HG03135 (cell line): ENCODE data around the gene GLUD2.
"Not testable (repeated sequence)": the region's sequence is repeated elsewhere in the genome, so short reads cannot be mapped to it uniquely, and the experiment has no call there.

ENCODE experiments used
- ATAC-seq: cut with Tn5 transposase; IDR thresholded peaks from one replicate; pipeline ENCODE4 v1.9.1; 2021; ENCODE audit warnings: mild to moderate bottlenecking, moderate library complexity; ENCODE audit not compliant: unreplicated experiment

Gene GLUD2

DNA sequence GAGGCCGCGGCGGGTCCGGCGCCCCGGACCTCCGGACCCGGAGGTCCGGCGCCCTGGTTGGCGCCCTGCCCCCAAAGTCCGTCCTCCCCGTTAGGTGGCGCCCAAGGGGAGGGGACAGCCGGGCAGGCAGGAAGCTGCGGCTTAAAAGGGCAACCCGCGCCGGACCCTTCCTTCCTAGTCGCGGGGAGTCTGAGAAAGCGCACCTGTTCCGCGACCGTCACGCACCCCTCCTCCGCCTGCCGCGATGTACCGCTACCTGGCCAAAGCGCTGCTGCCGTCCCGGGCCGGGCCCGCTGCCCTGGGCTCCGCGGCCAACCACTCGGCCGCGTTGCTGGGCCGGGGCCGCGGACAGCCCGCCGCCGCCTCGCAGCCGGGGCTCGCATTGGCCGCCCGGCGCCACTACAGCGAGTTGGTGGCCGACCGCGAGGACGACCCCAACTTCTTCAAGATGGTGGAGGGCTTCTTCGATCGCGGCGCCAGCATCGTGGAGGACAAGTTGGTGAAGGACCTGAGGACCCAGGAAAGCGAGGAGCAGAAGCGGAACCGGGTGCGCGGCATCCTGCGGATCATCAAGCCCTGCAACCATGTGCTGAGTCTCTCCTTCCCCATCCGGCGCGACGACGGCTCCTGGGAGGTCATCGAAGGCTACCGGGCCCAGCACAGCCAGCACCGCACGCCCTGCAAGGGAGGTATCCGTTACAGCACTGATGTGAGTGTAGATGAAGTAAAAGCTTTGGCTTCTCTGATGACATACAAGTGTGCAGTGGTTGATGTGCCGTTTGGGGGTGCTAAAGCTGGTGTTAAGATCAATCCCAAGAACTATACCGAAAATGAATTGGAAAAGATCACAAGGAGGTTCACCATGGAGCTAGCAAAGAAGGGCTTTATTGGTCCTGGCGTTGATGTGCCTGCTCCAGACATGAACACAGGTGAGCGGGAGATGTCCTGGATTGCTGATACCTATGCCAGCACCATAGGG is at the start of gene GLUD2:
Gene GLUD2 (plus strand): TSS at position 170 of the 979 bp plus-strand sequence. CDS start 75 bp downstream, at position 245.
- ATAC-seq: not testable (repeated sequence)

GRCh38 chrX:120999413-120999812 is 48.0 kb upstream of the GLUD2 start:
- no peak for ATAC-seq

DNA sequence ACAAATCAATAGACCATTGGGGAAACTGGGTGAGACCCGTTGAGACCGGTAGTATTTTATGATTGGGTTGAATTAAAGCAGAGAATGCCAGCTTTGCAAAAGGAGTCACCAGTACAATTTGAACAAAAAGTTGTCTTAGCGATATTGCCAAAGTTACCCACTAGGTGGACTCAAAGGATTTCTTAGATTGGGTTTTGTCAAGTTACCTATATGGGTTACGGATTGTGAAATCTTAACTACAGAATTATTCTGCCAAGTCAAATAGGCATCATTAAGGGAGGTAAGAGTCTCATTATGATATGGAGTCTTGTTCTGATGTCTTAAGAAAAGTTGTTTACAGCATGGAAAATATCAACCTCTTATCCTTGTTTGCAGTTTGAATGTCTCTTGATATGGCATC is 46.8 kb upstream of the GLUD2 start:
- no peak for ATAC-seq

GRCh38 chrX:121008920-121009319 is 38.5 kb upstream of the GLUD2 start:
- ATAC-seq: no peak

DNA sequence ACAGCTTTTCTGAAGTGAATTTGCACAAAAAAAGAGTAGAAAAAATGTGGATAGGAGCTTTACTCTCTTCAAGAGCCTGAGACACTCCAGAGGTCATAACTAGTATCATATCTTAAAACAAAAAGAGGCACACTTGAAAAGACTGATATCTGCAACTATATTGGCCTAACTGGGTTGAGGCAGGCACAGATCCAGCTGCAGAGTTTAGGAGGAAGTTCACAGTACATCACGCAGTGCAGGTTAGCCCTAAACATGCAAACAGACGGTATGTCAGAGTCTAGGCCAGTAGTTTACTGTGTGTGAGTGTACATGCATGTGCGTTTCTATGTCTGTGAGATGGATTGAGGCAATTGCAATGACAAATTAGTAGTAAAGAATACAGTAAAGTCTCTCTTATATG is 37.6 kb upstream of the GLUD2 start:
- ATAC-seq: no peak

GRCh38 chrX:121010218-121010617 is 37.2 kb upstream of the GLUD2 start:
- no peak for ATAC-seq

DNA sequence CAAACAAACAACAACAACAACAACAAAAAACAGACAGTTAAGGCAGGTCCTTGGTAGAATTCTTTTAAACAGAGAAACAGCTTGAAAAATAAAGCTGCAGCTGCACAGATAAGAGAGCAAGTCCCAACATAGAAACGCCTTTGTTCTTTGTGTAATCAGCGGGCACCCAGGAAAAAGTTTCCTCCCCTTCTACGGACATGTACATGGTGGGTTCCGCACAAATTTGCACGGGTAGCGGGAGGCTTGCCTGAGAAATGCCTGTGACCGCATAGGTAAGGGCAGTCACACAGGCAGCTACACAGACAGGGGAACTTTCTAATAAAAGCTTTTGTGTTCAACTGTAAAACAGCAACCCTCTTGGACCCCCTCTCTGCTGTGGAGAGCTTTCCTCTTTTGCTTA is 36.2 kb upstream of the GLUD2 start:
- no peak for ATAC-seq

DNA sequence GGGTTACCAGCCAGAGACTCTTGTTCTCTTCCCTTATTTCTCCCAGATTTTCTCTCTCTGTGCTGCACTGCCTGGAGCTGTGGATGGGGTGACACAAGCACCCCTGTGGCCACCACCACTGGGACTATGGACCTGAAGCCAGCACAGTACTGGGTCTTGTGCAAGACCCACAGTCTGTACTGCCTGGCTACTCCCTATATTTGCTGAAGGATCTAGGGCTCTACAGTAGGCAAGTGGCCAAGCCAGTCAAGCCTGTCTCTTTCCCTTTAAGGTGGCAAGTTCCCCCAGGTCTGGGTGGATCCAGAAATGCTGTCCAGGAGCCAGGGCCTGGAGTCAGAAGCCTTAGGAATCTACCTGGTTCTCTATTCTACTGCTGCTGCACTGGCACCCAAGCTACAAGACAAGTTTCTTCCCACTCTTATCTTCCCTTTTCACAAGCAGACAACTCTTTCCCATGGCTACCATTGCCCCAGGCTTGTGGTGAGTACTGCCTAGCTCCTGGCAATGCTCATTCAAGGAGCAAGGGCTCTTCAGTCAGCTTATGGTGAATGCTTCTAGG is 33.4 kb upstream of the GLUD2 start:
- no peak for ATAC-seq

- ATAC-seq: no peak
Observed at GRCh38 chrX:121014826-121015225, 32.6 kb upstream of the GLUD2 start.

GRCh38 chrX:121028419-121028818 is 19.0 kb upstream of the GLUD2 start:
- no peak for ATAC-seq

DNA sequence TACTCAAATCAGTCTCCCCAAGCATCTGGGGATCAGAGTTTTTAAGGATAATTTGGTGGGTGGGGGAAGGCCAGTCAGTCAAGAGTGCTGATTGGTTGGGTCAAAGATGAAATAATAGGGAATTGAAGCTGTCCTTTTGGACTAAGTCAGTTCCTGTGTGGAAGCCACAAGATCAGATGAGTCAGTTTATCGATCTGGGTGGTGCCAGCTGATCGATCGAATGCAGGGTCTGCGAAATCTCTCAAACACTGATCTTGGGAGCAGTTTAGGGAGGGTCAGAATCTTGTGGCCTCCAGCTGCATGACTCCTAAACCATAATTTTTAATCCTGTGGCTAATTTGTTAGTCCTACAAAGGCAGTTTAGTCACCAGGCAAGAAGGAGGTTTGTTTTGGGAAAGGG is 17.3 kb upstream of the GLUD2 start:
- ATAC-seq: no peak

DNA sequence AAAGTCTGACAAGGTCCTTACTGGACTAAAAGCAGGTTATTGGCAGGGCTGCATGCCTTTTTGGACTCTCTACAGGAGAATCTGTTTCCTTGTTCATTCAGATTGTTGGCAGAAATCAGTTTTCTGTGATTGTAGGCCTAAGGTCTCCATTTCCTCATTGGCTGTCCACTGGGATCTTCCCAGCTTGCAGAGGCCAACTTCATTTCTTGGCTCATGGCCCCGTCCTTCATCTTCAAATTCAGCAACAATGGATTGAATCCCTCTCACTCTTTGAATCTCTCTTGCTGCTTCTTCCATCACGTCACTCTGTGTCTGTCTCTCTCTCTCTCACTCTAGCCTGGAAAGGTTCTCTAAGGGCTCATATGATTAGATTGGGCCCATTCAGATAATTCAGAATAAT is 14.9 kb upstream of the GLUD2 start:
- no peak for ATAC-seq

- no peak for ATAC-seq
Observed at GRCh38 chrX:121036137-121036536, 11.3 kb upstream of the GLUD2 start.

DNA sequence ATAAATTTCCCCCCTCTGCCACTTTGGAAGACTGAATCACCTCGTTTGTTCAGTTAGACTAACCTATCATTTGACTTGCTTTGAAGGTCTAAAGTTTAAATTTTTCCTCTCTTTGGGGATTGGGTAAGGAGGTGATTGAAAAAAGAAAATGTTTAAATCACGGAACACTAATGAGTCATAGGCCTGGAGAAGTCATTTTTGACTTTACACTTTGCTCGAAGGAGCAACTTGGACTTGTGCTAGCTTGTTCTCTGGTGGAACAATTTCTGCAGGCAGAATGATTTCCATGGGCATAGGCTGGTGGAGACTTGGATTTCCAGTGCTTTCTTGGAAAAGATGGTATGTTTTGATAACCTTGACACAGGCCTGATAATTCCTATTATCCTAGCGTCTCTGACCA is 10.5 kb upstream of the GLUD2 start:
- ATAC-seq: no peak

GRCh38 chrX:121050781-121051180 is 3.4 kb downstream of the GLUD2 start:
- ATAC-seq: no peak

- ATAC-seq: no peak
Observed at GRCh38 chrX:121052122-121052521, 4.7 kb downstream of the GLUD2 start.

DNA sequence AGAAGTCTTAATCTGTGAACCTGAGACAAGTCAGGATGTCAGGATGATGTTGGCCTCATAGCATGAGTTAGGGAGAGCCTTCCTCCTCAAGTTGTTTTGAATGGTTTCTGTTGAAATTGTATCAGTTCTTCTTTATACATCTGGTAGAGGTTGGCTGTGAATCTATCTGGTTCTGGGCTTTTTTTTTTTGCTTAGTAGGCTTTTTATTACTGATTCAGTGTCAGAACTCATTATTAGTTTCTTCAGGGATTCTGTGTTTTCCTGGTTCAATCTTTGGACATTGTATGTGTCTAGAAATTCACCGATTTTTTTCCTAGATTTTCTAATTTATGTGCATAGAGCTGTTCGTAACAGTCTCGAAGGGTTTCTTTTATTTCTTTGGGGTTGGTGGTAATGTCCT is 14.9 kb downstream of the GLUD2 start:
- ATAC-seq: no peak

GRCh38 chrX:121064579-121064978 is 17.2 kb downstream of the GLUD2 start:
- ATAC-seq: no peak

DNA sequence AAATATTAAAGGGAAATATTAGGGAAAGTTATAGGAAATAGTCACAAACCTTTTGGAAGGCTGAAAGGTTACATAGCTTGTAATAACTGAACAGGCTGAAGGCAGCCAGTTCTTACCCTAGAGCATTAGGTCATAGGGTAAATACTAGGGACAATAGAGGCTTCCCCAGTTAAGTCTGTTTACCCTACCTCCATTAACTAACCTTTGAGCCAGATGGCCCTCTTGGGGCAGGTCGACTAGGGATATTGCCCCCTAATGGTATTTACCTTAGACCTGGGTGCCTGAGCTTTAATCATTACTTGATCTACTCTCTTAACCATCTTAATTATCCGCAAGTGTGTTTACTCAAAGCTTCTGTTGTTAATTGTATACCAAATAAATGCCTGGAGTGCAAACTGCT is 36.8 kb downstream of the GLUD2 start:
- ATAC-seq: not testable (repeated sequence)

DNA sequence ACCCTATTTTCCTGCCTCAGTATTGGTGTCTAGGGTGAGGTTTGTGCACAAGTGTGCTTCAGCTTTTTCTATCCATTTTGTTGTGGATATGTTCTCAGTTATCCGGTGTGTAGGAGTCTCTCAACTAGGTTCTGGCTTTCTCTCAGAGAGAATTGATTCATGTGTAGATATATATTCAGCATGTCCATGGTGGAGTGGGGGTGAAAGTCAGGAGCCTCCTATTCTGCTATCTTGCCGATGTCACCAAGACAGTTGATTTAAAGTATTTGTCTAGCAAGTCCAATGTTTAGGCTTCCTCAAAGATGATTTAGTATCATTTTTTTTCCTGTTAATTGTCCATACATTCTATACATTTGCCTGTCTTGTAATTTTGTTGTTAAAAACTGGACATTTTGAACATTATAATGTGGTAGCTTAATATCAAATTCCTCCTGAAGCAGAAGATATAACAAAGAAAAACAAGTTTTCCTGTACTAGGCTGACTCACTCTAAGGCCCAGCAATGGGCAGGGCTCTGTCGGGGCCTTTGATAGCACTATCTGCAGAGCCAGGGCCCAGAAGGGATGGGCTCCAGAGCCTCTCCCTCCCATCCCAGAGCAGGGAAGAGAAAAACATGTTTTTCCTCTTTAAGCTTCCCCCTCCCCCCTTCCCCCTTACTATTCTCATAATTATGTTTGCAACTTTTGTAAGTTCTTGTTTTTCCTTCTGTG is 37.6 kb downstream of the GLUD2 start:
- no peak for ATAC-seq

- no peak for ATAC-seq
Observed at GRCh38 chrX:121085612-121086010, 38.2 kb downstream of the GLUD2 start.

- ATAC-seq: no peak
Observed at GRCh38 chrX:121093011-121093410, 45.6 kb downstream of the GLUD2 start.
